HG03469 (cell line): ENCODE data around the gene TCF7L1.
"Not testable (repeated sequence)": the region's sequence is repeated elsewhere in the genome, so short reads cannot be mapped to it uniquely, and the experiment has no call there.

ENCODE experiments used
- ATAC-seq: cut with Tn5 transposase; IDR thresholded peaks from one replicate; pipeline ENCODE4 v1.9.1; 2021; ENCODE audit warnings: mild to moderate bottlenecking, moderate library complexity, moderate number of reproducible peaks; ENCODE audit not compliant: unreplicated experiment

The TCF7L1 gene

DNA sequence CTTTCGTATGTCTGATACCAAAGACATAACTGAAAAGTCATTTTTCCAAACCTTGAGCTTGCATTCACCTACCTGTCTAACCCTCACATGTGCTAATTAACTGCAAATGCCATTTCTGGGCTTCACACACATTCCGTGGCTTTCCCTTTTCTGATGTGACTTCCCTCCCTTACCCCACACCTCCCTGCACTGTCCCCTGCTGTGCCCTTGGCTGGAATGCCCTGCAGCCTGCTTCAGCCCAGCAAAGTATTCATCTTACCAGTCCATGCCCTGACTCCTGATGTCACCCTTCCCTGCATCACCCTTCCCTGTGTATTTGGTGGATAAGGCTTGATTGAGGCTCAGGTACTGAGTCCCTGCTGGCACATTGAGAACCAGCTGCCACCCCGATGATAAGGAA, 209.0 kb downstream of the TCF7L1 start:
- ATAC-seq = no peak

DNA sequence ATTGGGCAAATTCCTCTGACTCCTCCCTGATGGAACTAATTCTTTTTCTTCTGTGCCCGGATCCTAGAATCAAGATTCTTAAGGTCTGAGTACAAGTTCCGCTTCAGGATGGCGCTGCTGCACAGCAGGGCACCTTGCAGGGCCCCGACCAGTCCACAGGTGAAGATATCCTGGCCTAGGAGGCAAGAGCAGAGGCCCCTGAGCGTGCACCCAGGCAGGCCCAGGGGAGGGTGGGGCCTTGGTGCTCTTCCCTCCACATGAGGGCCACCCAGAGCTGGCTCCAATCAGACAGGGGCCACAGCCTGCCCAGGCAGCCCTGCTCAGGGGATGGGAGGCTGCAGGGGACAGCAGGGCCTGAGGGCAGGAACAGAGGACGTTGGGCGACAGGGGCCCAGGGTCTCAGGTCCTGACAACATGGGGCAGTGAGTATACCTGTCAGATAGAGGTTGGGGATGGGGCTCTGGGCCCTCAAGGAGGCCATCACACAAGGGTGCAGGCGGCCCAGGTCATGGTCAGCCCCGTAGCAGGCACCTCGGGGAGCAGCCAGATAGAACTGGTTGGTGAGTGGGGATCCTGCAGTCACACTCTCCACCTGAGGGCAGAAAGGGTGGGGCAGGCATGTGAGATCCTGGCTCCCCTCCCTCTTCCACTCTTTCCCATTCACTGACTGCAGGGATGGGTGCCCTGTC, 210.2 kb downstream of the TCF7L1 start:
- ATAC-seq = not testable (repeated sequence)

DNA sequence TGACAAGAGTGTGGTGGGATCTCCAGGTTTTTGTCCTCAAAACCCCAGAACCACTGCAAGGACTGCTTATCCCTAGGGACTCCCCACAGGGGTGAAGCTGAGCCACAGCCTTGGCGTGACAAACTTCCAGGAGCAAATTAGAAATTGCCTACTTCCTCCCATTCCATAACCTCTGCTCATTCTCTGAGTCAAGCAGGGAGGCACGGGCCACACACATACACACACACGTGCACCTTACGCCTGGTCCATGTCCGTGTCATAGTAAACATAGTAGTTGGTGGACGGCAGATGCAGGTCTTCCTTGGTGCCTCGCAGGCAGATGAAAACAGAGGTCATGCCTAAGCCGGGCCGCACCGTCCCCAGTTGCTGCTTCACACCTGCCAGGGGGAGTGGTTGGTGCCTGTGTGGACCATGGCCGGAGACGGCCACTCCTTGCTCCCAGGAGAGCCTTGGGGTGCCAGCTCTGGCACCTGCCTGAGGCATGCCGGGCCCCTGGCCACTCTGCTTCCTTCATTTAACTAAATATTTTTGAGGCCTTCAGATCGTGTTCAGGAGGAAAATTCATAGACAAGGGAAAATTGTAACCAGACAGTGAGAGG, 211.3 kb downstream of the TCF7L1 start:
- no peak for ATAC-seq

DNA sequence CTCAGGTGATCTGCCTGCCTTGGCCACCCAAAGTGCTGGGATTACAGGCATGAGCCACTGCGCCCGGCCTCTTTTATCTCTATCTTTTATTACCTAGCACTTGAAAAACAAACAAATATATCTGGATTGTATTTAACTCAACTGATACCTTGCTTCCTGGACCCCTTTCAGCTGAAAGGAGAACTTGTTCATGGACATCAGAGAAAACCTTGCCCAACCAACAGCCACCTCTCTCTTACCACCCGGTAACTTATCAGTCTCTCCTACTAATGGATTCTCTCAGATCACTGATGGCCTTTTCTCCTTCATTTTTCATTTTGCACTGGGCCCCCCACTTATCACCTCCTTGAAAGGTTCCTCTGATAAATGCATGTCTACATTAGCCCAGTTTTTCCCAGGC, 214.4 kb downstream of the TCF7L1 start:
- ATAC-seq = no peak

DNA sequence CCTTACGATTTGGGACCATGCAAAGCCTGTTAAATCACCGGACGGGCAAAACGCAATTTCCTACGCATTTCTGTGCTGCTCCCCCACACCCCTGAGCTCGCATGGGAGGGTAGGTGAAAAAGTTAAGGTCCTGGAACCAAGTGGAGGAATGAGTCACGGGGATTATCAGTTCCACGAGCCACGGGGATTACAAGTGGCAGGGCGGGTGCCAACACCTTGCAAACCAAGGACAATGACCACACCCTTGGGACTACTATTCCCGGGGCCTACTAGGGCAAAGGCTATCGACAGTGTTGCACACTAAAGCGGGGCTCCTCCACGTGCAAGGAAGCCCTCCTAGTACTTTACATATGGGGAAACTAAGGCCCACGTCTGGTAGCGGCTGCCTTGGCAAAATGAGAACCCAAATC, 220.7 kb downstream of the TCF7L1 start:
- no peak for ATAC-seq

DNA sequence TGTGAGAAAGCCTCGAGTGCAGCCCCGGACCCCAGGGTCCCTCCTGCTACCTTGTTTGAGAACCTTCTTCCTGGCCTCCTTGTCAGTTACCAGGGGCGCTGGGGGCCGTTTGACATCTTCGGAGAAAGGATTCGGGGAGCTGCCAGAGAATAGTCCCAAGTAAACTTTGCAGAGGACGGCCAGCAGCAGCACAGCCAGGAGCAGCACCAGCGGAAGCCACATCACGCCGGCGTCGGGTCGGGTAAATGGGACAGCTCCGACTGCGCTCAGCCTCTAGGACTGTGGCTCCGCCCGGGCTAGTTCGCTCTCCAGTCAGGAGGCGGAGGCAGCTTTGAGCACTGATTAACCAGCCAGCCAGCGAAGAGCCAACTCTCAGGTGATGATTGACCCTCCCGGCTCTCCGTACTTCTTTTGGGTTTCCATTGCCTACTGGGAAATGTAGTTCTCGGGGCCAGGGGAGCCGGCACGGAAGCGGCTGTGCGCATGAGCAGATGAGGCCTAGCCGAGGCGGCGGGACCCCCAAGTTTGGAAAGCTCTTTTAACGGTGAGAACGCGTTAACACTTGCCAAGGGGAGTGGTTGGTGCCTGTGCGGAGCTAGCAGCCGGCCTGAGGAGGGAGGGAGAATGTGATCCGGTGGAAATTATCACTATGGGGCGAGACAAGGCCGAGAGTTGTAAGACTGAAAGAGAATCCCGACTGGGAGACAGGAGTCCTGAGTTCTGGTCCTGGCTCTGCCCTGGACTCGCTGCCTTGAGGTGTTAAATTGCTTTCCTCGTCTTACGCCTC, 221.3 kb downstream of the TCF7L1 start, which contains the start of the genes ELMOD3 and RETSAT:
Gene ELMOD3 (plus strand): TSS at position 484 of the 787 bp plus-strand sequence. CDS start 2,430 bp downstream, outside the sequence.
Gene RETSAT (minus strand): TSS at position 243 of the 787 bp plus-strand sequence. CDS start 21 bp downstream, at position 222.
- peak; percentile 93 for ATAC-seq

DNA sequence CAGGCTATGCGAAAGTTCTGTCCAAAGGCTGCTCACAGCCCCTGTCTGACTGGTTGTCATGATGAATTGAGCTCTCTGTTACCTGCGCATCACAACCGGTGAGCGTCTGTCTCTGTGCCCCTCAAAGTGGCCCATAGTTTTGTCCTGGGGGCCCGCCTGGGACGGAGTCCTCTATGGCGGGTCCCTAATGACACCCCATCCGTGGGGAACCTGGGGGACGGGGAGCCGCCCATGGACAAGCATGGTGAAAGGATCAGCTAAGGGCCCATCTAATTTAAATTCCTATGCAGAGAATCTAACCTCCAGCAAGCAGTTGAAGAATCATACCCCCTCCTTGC, 221.8 kb downstream of the TCF7L1 start:
- no peak for ATAC-seq

DNA sequence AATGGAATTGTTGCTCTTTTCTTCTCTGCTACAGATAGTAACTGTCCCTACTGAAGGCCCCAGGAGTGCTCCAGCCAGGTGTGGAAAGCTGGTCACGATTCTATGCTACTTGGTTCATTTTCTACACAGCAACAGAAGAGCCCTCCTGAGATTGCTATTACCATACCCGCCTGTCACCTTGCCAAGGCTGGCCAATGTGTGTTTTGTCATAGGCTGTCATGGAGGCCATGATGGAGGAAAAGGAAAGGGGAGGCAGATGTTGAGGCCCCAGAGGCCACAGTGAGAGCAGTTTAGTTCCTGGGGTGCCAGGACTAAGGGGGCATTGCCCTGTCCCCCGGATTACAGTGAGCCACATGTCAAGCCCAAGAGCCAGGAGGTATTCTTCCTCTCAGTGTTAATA, 222.3 kb downstream of the TCF7L1 start:
- no peak for ATAC-seq

DNA sequence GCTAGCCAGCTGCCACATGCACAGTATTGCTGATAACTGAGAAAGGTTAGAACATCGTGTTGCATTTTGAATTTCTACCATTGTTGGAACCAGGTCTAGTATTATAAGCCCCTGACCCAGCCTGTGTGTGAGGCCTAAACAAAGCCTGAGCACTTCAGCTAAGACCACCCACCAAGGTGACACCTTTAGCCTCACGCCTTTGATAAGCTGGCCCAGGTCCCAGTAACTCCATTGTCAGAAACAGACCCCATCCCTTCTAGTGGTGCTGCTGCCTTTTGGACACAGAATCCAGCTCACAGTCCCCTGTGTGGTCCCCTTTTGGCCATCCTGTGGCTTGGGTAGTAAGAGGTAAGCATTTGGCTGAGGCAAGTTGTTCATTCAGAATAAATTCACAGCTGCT, 223.0 kb downstream of the TCF7L1 start:
- no peak for ATAC-seq

DNA sequence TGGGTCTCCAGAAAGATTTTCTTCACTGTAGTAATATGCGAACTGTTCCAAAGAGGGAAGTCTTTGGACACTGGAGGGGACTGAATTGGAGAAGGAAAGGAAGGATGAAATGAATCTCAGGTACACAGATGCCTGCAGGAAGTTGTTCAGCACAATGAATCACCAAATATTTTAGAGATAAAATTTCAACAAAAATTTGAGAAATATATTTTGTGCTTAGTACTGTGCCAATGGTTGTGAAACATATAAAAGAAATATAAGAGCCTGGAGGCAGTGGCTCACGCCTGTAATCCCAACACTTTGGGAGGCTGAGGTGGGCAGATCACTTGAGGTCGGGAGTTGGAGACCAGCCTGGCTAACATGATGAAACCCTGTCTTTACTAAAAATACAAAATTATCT, 224.5 kb downstream of the TCF7L1 start:
- no peak for ATAC-seq
